Activated B cell treated with CpG ODN at 0.5 μM for 24 hours (primary cell): ENCODE measurements around the gene CTNND2. TPM values are rescaled to one million over a fixed set of nuclear protein-coding genes. Genes with fewer than 3 reads are reported as not detected.

Source experiments
- ATAC-seq: fragments of 200-7000 bp; cut with Tn5 transposase; one replicate; pipeline ENCODE4 v1.10.0; 2021; ENCODE audit warnings: low read depth, mild to moderate bottlenecking, moderate library complexity
- CTCF ChIA-PET: fragments of 350-600 bp; sonication (Branson Sonifier 250); formaldehyde crosslinking; loops from one replicate; lab custom pipeline; 2021; ENCODE audit warnings: antibody characterized with exemption; lab: Charles Lee
- POLR2A ChIA-PET: fragments of 350-600 bp; sonication (Branson Sonifier 250); formaldehyde crosslinking; loops from one replicate; lab custom pipeline; 2021; ENCODE audit warnings: antibody characterized with exemption; lab: Charles Lee
- DNase-seq: peaks from one replicate; pipeline ENCODE4 v3.0.0; 2022
- H3K27ac Mint-ChIP-seq: one replicate; pipeline ENCODE4 v1.8.0; 2020; ENCODE audit warnings: mixed read lengths
- H3K27me3 Mint-ChIP-seq: one replicate; pipeline ENCODE4 v1.8.0; 2021; ENCODE audit warnings: mixed read lengths
- H3K36me3 Mint-ChIP-seq: one replicate; pipeline ENCODE4 v1.8.0; 2021; ENCODE audit warnings: low read depth, mixed read lengths
- H3K4me1 Mint-ChIP-seq: one replicate; pipeline ENCODE4 v1.8.0; 2021; ENCODE audit warnings: mixed read lengths
- H3K4me3 Mint-ChIP-seq: one replicate; pipeline ENCODE4 v1.8.0; 2020; ENCODE audit warnings: mild to moderate bottlenecking, mixed read lengths
- H3K9me3 Mint-ChIP-seq: one replicate; pipeline ENCODE4 v1.8.0; 2020; ENCODE audit warnings: mixed read lengths
- intact Hi-C: fragments of 100-400 bp; cut with micrococcal nuclease; formaldehyde crosslinking; loops from one replicate; pipeline ENCODE4 v1.15.1; 2024
- total RNA-seq: library from RNA; stranded (reverse); gene quantifications from 2 replicates; pipeline ENCODE4 v1.2.3, GENCODE V29; 2022
- TF ChIP-seq, protein P1 (sequence below): fragments of 200-600 bp; IDR thresholded peaks from one replicate; pipeline ENCODE4 v1.8.0; 2022; ENCODE audit warnings: antibody characterized with exemption, mild to moderate bottlenecking

CTNND2 gene
- total RNA-seq, 1 donor from 2014 or later = not detected

DNA sequence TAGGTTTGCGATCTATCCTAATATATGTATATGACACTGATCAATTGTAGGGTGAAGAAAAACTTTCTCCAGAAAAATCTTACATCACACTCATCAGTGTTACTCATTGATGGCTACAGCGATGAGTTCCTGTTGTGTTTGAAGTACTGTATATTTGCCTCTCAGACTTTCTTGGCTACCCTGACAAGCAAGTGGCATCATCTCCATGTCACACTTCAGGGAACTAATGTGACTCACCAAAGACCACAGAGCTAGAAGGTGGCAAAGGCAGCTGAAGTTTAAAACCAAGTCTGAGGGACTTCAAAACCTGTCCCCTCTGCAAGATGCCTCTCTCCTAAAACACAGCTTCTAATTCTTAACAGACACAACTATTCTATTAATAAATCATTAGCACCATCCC is 451.4 kb downstream of the CTNND2 start:
- intact Hi-C loops = no loop called here
- ATAC-seq (no peak), DNase-seq (no peak)
- Mint-ChIP-seq H3K27me3 (no peaks in the 10 kb centered on the region), H3K4me3 (no peak overlapping the region), H3K9me3 (no peaks in the 10 kb centered on the region), H3K4me1 (no peaks in the 10 kb centered on the region), H3K36me3 (no peaks in the 10 kb centered on the region), H3K27ac (no peak overlapping the region)
- TF ChIP-seq, protein P1, sequence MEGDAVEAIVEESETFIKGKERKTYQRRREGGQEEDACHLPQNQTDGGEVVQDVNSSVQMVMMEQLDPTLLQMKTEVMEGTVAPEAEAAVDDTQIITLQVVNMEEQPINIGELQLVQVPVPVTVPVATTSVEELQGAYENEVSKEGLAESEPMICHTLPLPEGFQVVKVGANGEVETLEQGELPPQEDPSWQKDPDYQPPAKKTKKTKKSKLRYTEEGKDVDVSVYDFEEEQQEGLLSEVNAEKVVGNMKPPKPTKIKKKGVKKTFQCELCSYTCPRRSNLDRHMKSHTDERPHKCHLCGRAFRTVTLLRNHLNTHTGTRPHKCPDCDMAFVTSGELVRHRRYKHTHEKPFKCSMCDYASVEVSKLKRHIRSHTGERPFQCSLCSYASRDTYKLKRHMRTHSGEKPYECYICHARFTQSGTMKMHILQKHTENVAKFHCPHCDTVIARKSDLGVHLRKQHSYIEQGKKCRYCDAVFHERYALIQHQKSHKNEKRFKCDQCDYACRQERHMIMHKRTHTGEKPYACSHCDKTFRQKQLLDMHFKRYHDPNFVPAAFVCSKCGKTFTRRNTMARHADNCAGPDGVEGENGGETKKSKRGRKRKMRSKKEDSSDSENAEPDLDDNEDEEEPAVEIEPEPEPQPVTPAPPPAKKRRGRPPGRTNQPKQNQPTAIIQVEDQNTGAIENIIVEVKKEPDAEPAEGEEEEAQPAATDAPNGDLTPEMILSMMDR = no peak
- CTCF ChIA-PET = no interaction called here
- POLR2A ChIA-PET = no interaction called here

DNA sequence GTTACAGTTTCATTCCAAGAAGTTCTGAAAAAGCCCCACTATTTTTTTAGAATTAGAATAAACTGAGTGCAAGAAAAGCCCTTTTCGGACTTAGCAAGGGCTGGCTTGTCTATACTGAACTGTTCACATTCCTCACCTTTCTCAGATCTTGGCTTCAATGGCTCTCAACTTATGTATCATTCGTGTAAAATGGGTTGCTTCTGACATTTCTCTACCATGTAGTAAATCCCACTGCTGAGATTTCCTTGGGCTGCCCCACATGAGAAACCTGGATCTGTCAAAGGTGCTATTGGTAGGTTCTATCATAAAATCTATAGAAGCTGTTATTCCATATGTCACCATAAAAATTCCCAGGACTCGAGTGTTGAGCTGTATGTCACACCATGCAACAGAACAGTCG is 454.3 kb downstream of the CTNND2 start:
- H3K9me3 Mint-ChIP-seq = no peaks in the 10 kb centered on the region
- no peaks in the 10 kb centered on the region for H3K36me3 Mint-ChIP-seq

GRCh38 chr5:11449217-11449616 is 455.0 kb downstream of the CTNND2 start:
- intact Hi-C loops = no loop called here
- no peak overlapping the region for H3K27ac Mint-ChIP-seq
- no peaks in the 10 kb centered on the region for H3K36me3 Mint-ChIP-seq
- no peaks in the 10 kb centered on the region for H3K4me1 Mint-ChIP-seq
- H3K9me3 Mint-ChIP-seq = no peaks in the 10 kb centered on the region
- H3K27me3 Mint-ChIP-seq = no peaks in the 10 kb centered on the region
- H3K4me3 Mint-ChIP-seq = no peak overlapping the region
- no peak for DNase-seq
- ATAC-seq = no peak
- ChIA-PET POLR2A (no interaction called here), CTCF (no interaction called here)
- TF ChIP-seq, protein P1 = no peak

More for the DNA sequence above, 454.3 kb downstream of the CTNND2 start:
- DNase-seq (no peak), ATAC-seq (no peak)
- TF ChIP-seq, protein P1 = no peak
- Mint-ChIP-seq H3K27ac (no peak overlapping the region), H3K4me1 (no peaks in the 10 kb centered on the region), H3K4me3 (no peak overlapping the region), H3K27me3 (no peaks in the 10 kb centered on the region)
- ChIA-PET POLR2A (no interaction called here), CTCF (no interaction called here)
- intact Hi-C loops = no loop called here

GRCh38 chr5:11443831-11444230 is 460.4 kb downstream of the CTNND2 start:
- ATAC-seq = no peak
- ChIA-PET POLR2A (no interaction called here), CTCF (no interaction called here)
- H3K9me3 Mint-ChIP-seq = no peaks in the 10 kb centered on the region
- H3K36me3 Mint-ChIP-seq = no peaks in the 10 kb centered on the region
- H3K4me1 Mint-ChIP-seq = no peaks in the 10 kb centered on the region
- H3K27me3 Mint-ChIP-seq = no peaks in the 10 kb centered on the region
- no peak for DNase-seq
- intact Hi-C loops = no loop called here
- TF ChIP-seq, protein P1 = no peak
- H3K27ac Mint-ChIP-seq = no peak overlapping the region
- no peak overlapping the region for H3K4me3 Mint-ChIP-seq

DNA sequence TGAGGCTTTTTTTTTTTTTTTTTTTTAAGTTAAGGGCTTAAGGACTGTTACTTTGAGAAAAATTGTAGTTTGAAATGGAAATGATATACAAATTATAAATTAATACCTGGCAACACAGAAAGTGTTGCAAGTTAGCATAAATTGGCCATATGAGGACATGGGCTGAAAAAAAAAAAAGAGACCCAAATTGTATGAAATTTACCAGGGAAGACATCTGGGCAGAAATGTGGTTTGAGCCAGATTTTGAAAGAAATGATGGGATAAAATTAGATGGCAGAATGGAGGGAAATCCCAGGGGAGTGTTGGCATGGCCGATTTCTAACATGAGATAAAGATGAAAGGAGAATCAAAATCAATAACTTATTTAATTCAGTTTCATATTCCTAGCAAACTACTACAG is 472.1 kb downstream of the CTNND2 start:
- intact Hi-C loops = no loop called here
- no peaks in the 10 kb centered on the region for H3K36me3 Mint-ChIP-seq
- H3K4me3 Mint-ChIP-seq = no peak overlapping the region
- no peaks in the 10 kb centered on the region for H3K27me3 Mint-ChIP-seq
- H3K9me3 Mint-ChIP-seq = no peaks in the 10 kb centered on the region
- DNase-seq (no peak), ATAC-seq (no peak)
- no peak overlapping the region for H3K27ac Mint-ChIP-seq
- H3K4me1 Mint-ChIP-seq = no peaks in the 10 kb centered on the region
- ChIA-PET CTCF (no interaction called here), POLR2A (no interaction called here)
- TF ChIP-seq, protein P1 = no peak
